Right lung (tissue), 5 donors: ENCODE data around the gene PYGB. TPM values are rescaled to one million over a fixed set of nuclear protein-coding genes. Genes with fewer than 3 reads are reported as not detected.
"Not testable (repeated sequence)": the region's sequence is repeated elsewhere in the genome, so short reads cannot be mapped to it uniquely, and the experiment has no call there.

ENCODE experiments used
- DNase-seq, 2 donors: peaks; one replicate each; pipeline ENCODE4 v3.0.0-alpha.2; 2013
- polyA plus RNA-seq, 5 donors: library from polyadenylated mRNA; unstranded; fragments of 120-200 nt; gene quantifications; one replicate each; pipeline versions ENCODE4 v1.2.1 to v1.2.3, GENCODE V29; 2013; ENCODE audit warnings: inconsistent platforms in 1 of 5, low replicate concordance in 1 of 5; ENCODE audit not compliant: insufficient read length in 5 of 5, insufficient read depth in 1 of 5

PYGB gene
- polyA plus RNA-seq, 5 donors = 33.7 to 55.9 (median 39.6) TPM

- DNase-seq = not testable (repeated sequence)
Observed at GRCh38 chr20:25260770-25261437, 13.0 kb downstream of the PYGB start.

GRCh38 chr20:25269057-25269832, 21.4 kb downstream of the PYGB start:
- no peak for DNase-seq

- DNase-seq = no peak
Observed at GRCh38 chr20:25269833-25270170, 21.9 kb downstream of the PYGB start.

GRCh38 chr20:25270829-25271251, 23.0 kb downstream of the PYGB start:
- DNase-seq = no peak

- no peak for DNase-seq
Observed at GRCh38 chr20:25271486-25272222, 23.8 kb downstream of the PYGB start.

- DNase-seq = no peak
Observed at GRCh38 chr20:25272223-25273000, 24.5 kb downstream of the PYGB start.

- DNase-seq = no peak
Observed at GRCh38 chr20:25273046-25273445, 25.2 kb downstream of the PYGB start.

GRCh38 chr20:25273541-25274358, 25.9 kb downstream of the PYGB start:
- DNase-seq = no peak

- DNase-seq = no peak
Observed at GRCh38 chr20:25274481-25274880, 26.6 kb downstream of the PYGB start.

- DNase-seq = no peak
Observed at GRCh38 chr20:25274891-25275812, 27.3 kb downstream of the PYGB start.

- DNase-seq = no peak
Observed at GRCh38 chr20:25275813-25276532, 28.1 kb downstream of the PYGB start.

GRCh38 chr20:25276533-25277050, 28.7 kb downstream of the PYGB start:
- no peak for DNase-seq

GRCh38 chr20:25277051-25277801, 29.3 kb downstream of the PYGB start:
- DNase-seq = no peak

GRCh38 chr20:25277941-25278521, 30.1 kb downstream of the PYGB start:
- DNase-seq = no peak

- no peak for DNase-seq
Observed at GRCh38 chr20:25278636-25279361, 30.9 kb downstream of the PYGB start.

- DNase-seq = no peak
Observed at GRCh38 chr20:25279403-25279802, 31.5 kb downstream of the PYGB start.

GRCh38 chr20:25280051-25280573, 32.2 kb downstream of the PYGB start:
- no peak for DNase-seq
